NOMO-1 treated with DMSO at 0.1 percent for 48 hours (cell line): ENCODE results near the gene RHBDL1.
A peak's percentile ranks its signal among the peaks of the same experiment; 100 is the strongest.

Experiments used
- DNase-seq: peaks from one replicate; lab custom pipeline; 2025; ENCODE audit not compliant: unreplicated experiment; lab: John Stamatoyannopoulos, UW

Gene RHBDL1

DNA sequence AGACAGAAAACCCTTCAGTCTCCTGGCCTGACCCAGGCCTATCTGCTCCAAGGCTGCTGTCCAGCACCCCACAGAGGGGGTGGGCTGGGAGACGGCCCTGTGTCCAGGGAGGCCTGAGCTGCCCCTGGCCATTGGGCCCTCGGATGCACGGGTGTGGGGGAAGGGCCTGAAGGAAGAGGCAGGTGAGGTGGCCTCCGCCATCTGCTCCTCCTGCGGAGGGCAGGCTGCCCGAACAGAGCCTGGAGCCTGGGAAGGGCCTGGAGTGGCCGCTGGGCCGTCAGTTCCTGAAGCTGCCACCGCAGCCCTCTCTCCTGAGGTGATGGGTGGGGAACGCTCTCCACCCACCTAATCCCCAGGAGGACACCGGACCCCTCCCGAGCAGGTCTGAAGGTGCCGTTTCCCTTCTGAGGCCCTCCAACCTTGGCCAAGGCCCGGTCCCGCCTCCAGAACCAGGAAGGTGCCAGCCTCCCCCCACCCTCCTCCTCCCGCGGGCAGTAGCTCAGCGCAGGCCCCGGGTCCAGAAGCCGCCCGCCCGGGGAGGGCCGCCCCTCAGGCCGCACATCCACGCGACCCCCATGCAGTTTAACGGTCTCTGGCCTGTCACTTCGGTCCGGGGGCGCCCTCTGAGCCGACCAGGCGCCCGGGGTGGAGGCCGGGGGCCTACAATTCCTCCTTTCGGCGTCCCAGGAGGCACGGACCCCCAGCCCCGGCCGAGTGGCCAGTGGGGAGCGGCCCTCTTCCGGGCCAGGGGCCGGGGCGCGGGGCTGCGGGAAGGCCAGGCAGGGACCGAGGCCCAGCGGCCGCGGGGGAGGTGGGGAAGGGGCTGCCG is 29.3 kb downstream of the RHBDL1 start:
- DNase-seq: no peak

- no peak for DNase-seq
These were observed 30.1 kb downstream of the RHBDL1 start, which contains the start of gene FBXL16 for GRCh38 chr16:705431-706188. TSS of gene FBXL16 (minus strand) at chr16:705801. CDS start at chr16:697405, 8,396 bp downstream.

DNA sequence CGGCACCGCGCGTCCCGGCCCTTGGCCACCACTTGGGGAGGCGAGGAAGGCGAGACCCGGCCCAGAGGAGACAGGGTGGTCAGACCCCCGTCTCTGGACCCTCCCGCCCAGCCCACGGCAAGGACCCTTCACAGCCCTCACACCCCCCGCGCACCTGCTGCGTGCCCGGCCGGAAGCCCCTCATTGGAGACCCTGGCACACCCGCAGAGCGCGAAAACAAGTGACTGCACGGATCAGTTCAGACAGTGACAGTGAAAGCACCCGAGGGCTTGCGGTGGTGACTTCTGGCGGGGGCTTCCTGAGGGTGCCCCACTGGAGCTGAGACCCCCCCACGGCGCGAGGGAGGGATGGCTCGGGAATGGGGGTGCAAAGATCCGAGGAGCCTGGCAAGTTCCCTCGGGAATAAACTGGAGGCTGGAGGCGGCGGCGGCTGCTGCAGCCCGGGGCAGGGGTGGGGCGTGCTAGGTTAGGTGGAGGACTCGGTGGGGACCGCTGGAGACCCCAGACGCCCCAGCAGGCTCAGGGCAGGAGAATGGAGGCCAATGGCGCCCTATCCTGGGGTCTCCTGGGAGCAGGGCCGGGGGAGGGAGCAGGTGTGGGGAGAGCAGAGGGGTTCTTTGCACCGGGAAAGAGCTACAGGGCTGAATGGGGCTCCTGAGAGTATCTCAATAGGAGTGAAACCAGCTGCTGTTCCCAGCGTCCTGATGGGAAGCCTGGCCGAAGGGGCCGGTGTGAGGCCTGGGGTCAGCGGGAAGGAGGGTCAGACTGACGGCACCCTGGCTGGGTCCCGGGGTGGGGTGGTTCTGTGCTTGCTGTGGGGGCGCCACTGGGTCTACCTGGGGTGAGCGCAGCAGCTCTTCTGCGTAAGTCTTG is 31.0 kb downstream of the RHBDL1 start:
- no peak for DNase-seq

GRCh38 chr16:707062-707538 is 31.6 kb downstream of the RHBDL1 start:
- no peak for DNase-seq

- DNase-seq: no peak
These were observed 32.5 kb downstream of the RHBDL1 start for GRCh38 chr16:708019-708418.

DNA sequence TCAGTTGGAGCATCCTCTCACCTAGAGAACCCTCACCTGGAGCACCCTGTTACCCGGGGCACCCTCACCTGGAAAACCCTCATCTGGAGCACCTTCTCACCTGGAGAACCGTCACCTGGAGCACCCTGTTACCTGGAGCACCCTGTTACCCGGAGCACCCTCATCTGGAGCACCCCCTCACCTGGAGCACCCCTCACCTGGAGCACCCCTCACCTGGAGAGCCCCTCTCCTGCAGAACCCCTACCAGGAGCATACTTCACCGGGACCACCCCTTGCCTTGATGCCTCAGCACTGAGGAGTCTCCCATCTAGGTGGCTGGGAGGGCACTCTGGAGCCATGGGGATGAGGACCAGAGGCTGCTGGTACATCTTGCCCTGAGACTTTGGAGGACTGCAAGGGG is 33.5 kb downstream of the RHBDL1 start:
- DNase-seq: no peak

DNA sequence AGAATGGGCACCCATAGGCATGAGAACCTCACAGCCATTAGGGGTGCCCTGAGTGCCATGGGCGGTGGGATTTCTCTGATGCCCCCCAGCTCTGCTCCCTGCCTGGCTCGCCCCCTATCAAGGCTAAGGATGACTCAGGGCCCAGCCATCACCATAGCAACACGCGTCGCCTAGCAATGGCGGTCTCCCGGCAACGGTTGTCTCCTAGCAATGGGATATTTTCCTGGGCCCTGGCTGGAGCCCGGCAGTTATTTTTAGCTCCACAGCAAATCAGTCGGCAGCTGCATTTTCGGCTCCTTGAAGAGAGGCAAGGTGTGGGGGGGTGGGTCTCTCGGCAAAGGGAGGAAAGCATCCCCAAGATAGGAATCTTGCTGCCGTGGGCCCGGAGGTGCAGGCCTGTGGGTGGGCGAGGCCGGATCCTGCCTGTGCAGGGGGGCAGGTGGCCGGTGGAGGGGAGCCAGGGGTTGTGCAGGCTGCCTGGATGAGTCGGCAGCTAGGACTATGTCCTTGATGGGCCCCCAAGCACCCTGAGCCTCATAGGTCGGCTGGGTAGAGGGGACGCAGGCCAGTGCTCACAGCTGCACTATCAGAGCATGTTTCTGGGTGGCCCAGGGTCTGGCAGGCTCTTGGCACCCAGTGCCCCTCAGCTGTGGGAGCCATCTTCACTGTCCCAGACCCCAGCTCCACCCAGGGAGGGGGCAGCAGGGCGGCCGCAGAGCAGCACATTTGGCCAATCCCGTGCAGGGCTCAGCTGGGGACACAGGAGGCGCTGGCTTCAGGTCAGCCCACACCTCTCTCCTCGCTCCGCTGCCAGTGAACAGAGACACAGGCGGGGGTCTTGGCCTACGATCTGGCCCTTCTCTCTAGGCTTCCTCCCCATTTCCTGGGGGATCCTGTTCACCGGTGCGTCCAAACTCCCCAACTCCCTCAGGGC is 34.4 kb downstream of the RHBDL1 start:
- no peak for DNase-seq

- DNase-seq: no peak
These were observed 35.1 kb downstream of the RHBDL1 start for GRCh38 chr16:710500-711075.

GRCh38 chr16:711084-711483 is 35.6 kb downstream of the RHBDL1 start:
- no peak for DNase-seq

DNA sequence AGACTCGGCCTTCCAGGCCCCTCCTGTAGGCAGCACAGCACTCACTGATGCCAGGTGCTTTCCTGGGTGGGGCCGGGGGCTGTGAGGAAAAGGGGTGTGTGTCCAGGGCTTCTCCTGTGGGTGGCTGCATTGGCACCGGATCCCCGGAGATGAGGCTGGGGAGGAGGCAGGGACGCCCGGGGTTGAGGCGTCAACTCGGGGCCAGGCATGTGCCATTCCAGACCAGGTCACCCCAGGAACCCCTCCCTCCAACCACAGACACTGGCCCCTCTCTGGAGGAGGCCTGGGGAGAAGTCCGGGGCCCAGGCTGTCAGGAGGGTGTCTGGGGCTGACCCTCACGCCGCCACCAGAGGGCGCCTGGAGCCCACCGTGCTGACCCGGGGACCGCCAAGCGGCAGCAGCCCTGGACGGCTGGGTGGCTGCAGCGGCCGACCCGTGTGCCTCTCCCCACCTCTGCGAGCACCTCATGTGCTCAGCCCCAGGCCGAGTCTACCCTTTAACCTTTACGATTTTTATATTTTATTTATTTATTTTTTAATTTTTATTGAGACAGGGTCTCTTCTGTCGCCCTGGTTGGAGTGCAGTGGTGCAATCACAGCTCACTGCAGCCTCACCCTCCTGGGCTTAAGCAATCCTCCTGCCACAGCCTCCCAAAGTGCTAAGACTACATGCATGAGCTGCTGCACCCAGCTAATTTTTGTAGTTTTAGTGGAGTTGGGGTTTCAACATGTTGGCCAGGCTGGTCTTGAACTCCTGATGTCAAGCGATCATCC is 36.3 kb downstream of the RHBDL1 start:
- peak; percentile 53 for DNase-seq

- DNase-seq: peak; percentile 36
These were observed 37.3 kb downstream of the RHBDL1 start for GRCh38 chr16:712740-713250.

DNA sequence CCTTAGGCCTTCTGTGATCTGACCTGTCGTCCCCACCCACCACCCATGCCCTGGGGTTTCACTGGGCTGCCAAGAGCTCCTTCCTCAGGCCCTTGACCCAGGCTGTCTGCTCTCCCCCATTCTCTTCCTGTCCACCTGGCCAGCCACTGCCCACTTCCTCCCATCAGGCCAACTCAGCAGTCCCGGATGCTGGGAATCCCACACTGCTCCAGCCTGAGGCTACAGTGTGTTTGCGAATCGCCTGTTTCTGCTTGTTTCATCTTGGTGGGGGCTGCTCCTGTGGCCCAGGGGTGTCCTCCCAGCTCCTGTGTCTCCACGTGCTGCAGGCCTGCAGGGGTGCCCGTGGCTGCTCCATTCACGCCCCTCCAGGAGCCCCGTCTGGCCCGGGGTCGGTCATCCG is 38.6 kb downstream of the RHBDL1 start:
- DNase-seq: no peak

- peak; percentile 73 for DNase-seq
These were observed 39.3 kb downstream of the RHBDL1 start, which contains the start of gene METRN for GRCh38 chr16:714558-715476. TSS of gene METRN (plus strand) at chr16:715118. CDS start at chr16:715290, 172 bp downstream.

DNA sequence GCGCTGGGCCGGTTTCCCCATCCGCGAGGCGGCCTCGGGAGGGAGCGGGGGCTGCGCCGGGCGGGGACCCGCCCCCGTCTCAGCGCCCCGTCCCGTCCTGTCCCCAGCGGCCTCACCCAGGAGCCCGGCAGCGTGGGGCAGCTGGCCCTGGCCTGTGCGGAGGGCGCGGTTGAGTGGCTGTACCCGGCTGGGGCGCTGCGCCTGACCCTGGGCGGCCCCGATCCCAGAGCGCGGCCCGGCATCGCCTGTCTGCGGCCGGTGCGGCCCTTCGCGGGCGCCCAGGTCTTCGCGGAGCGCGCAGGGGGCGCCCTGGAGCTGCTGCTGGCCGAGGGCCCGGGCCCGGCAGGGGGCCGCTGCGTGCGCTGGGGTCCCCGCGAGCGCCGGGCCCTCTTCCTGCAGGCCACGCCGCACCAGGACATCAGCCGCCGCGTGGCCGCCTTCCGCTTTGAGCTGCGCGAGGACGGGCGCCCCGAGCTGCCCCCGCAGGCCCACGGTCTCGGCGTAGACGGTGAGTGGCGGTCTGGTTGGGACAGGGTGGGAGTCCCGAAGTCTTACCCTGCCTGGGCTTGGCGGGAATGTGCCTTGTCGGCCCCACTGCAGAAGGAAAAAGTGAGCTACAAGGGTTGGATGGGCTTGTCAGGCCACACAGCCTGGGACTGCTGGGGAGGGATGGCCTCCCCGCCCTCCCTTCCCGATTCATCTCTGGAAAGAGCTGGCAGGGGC is 40.2 kb downstream of the RHBDL1 start:
- peak; percentile 17 for DNase-seq

GRCh38 chr16:716200-716568 is 40.7 kb downstream of the RHBDL1 start:
- no peak for DNase-seq

- DNase-seq: no peak
These were observed 41.4 kb downstream of the RHBDL1 start for GRCh38 chr16:716768-717325.
